Stimulated activated CD8-positive, alpha-beta memory T cell treated with anti-CD3 and anti-CD28 coated beads, Interleukin-15, amount 100 ng/mL, for 24 hours (primary cell): ENCODE measurements around the gene MGAM2.

Source experiments
- DNase-seq: peaks from one replicate; pipeline ENCODE4 v3.0.0-alpha.2; 2020; ENCODE audit warnings: low read depth

MGAM2 gene

DNA sequence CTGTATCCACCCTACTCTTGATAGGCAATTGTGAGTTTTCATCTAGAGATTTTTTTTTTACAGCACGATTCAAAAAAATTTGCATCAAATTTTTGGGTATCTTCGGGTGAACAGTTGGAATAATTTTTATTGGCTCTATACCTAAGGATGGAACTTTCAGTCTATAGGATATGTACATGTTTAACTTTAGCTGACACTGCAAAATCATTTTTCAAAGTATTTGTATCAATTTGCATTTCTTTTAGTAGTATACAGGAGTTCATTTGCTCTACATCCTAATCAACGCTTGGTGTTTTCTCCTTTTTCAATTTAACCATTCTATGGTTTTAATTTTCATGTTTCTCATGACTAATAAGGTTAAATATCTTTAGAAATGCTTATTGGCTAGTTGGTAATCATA, 11.7 kb downstream of the MGAM2 start:
- DNase-seq: no peak

DNA sequence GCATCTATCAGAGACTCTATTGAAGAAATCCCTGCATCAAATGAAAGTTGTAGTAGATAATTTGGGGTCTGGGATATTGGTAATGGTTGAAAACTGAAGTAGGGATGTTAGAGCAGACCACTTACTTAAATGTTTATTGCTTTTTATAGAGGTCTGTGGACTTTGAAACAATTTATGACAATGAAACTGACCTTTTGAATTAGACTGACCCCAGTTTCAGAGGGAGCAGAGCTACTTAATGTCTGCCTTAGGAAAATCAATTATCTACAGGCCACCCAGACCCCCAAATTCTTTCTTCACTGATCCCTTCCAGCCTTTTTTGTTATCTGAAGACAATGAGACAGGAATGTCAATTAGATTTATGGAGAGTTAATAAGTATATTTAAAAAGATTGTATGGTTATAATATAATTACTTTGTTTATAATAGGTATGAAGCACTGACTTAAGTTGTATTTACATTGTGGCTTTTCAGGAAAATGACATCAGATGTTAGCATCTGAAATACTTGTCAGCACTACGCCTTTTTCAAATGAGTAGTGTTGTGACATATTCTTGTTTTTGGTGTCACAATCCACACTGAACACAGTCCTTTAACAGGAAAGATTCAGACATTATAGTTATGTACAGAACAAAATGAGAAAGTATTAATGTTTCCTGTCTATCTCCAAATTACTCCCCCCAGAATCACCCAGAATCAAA, 13.9 kb downstream of the MGAM2 start:
- DNase-seq: no peak

DNA sequence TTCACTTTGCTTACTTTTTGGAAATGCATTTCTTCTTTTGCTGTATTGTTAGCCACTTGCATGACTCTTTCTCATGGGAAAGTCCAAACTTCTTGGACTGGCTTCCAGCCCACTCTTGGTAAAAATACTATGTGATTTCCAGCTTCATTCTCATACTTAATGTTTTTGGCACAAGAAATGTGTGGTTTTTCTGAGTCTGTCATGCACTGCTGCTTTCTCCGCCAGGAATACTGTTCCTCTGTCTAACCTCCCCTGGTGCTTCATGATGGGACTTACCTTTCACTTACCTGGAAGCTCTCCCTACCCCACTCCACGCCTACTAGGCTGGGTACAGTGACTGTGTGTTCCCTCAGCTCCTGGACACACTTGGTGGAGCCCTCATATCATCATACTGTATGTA, 18.7 kb downstream of the MGAM2 start:
- no peak for DNase-seq

DNA sequence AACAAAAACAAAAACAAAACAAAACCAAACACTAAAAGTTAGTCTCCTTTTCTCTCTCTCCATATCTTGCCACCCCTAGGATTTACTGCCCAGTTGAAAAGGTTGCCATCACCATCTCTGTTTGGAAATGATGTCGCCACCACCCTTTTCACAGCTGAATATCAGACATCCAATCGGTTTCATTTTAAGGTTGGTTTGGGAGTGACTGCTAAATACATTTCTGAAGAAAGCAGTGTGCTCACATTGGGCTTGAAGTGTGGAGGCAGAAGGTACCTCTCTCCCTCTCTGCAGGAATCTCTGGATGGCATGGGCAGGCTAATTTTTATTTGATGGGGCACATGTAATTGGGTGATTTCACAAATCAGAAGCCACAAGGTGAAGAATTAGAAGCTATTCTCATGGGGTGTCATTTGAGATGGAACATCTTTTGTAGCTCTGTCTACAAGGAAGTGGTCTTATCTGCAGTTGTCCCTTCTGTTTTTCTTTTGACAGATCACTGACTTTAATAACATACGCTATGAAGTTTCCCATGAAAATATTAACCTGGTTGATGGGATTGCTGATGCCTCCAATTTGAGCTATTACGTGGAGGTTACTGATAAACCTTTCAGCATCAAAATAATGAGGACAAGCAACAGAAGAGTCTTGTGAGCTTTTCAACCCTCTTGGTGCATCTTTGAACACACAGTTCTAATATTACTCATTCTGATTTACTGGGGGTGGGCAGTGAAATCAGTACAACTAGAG, 20.1 kb downstream of the MGAM2 start:
- DNase-seq: no peak

DNA sequence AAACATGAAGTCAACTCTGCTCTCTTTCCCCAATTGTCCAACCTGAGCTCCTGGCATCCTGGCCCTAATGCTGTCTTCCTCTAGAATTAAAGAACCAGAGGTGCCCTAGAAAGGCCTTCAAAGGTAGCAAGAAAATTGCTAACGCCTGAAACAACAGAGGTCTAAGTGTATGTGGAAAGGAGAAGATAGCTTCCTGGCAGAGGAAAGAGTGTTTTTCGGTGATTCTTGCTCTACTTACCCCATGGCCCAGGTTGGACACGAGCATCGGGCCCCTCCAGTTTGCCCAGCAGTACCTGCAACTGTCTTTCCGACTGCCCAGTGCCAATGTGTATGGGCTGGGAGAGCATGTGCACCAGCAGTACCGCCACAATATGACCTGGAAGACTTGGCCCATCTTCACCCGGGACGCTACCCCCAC, 22.2 kb downstream of the MGAM2 start:
- DNase-seq: no peak

GRCh38 chr7:142134909-142135308, 23.4 kb downstream of the MGAM2 start:
- no peak for DNase-seq

- DNase-seq: no peak
Measured at GRCh38 chr7:142138996-142139395, 27.5 kb downstream of the MGAM2 start.

DNA sequence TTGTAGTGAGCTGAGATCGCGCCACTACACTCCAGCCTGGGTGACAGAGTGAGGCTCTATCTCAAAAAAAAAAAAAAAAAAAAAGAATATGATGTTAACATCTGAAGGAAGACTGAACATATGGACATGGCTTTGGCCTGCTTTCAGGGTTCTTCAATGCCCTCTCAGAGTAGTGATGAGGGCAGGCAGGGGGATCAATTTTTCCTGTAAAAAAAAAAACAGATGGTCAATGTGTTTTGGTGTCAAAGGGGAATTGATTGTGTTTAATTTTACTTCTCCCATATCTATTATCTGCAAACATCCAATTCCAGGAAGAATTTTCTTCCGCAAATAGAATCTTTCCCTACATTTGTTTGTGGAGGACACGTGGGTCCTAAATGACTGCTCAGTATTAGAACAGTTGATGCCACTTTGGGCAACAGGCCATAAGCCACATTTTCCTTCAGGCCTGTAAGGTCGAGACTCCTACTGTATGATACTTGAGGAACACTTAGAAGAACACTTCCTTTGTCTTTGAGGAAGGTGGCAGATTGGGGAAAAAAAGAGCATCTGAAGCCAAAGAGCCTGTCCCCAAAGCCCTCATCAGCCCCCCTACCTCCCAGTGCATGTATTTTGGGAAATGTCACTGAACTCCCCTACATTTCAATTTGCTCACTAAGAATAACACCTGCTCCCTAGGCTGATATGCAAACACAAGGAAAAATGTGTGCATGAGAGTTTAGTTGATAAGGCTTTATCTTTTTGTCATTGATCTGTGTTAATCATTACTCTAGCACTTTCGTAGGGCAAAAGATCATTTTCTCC, 28.3 kb downstream of the MGAM2 start:
- no peak for DNase-seq

- DNase-seq: no peak
Measured at GRCh38 chr7:142140401-142140959, 29.0 kb downstream of the MGAM2 start.

GRCh38 chr7:142142702-142143101, 31.2 kb downstream of the MGAM2 start:
- no peak for DNase-seq

GRCh38 chr7:142146124-142146523, 34.6 kb downstream of the MGAM2 start:
- no peak for DNase-seq

DNA sequence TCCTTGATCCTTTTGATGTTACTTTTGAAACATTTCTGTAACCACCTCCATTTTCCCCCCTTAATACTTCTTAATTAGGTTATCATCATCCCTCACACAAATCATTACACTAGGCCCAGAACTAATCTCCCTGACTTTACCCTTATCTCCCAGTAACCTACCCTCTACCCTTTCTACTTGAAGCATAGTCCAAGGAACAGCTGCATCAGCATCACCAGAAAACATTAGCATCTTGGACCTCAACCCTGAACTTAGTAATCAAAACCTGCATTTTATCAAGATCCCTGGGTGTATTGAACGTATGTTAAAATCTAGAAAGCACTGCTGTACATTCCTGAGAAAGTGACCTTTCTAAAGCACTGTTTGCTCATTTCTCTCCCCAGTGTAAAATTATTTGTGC, 38.8 kb downstream of the MGAM2 start:
- no peak for DNase-seq

DNA sequence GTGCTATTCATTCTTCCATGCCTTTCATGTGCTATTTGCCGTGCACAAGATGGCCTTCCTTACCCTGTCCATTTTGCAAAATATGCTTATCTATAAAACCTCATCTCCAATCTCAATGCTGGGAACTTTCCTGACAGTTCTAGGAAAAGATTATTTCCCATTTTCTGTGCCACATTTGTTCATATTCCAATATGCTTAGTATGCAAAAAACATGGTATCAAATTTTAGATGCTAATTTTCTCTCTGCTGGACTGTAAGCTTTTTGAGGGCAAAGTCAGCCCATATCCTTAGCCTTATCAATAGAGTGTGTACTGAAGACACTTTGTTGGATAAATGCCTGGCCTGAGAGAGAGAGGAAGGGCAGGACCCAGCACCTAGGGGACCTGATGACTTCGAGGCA, 39.4 kb downstream of the MGAM2 start:
- DNase-seq: no peak

DNA sequence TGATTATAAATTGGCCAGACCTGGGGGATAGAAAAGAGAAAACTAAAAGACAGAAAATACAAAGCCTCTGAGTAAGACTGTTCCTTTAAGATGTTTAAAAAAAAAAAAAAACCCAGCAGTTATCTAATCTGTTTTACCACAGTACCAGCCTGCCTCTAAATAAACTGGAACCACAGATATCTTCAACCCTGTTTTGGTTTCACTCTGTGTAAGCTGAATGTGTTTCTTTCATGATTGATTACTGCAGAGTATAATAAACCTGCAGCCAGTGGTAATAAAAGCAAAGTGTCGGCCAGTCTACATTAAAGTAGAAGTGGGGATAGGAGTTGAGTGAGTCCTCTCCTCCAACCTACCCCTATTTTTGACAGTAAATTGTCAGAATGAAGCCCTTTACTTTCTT, 40.6 kb downstream of the MGAM2 start:
- DNase-seq: no peak

GRCh38 chr7:142153400-142153799, 41.9 kb downstream of the MGAM2 start:
- DNase-seq: no peak

GRCh38 chr7:142158736-142159496, 47.4 kb downstream of the MGAM2 start:
- no peak for DNase-seq

DNA sequence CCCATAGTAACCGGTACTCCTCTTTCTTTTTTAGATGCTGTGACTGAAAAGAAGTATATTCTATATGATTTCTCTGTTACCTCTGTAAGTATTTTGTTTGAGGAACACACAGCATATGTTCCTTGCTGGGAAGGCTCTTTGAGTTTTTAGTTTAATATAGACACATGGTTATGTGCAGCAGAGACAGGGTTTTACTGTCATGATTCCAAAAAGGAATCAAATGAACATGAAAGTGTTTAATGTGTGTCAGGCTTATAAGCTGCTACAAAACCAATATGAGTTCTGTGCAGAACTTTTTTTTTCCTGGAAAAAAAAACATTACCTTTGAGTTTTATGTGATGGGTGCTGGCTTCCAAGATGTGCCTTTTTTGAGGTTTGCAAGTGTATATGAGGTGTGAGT, 50.4 kb downstream of the MGAM2 start:
- DNase-seq: no peak

DNA sequence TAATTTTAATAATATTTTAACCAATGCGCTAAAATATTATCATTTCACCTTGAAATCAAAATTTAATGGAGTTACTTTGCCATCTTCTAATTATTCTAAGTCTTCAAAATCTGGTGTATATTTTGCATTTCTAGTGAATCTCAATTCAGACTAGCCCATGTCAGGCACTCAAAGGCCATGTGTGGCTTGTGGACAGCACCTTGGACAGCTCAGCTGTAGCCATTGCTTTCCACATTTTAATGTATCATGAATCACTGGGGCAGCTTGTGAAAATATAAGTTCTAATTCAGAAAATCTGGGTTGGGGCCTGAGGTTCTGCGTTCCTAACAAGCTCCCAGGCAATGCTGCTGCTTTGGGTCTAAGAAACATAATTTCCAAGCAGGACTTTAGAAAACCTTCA, 57.2 kb downstream of the MGAM2 start:
- DNase-seq: no peak

DNA sequence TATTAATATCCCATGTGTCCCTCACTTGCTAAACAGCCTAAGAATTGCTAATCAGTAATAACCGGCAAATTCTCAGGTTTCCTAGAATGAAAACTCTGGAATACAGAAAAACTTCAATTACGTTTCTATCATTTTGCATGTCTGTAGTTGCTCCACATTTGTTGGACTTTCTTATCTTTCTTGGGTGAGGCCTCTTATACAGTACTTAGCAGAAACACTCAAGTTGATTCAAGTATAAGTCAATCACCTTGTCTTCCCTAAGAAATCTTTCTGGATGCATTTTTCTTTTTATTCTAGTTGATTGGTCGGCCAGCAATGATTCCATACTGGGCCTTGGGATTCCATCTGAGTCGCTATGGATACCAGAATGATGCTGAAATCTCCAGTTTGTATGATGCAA, 61.4 kb downstream of the MGAM2 start:
- DNase-seq: no peak

DNA sequence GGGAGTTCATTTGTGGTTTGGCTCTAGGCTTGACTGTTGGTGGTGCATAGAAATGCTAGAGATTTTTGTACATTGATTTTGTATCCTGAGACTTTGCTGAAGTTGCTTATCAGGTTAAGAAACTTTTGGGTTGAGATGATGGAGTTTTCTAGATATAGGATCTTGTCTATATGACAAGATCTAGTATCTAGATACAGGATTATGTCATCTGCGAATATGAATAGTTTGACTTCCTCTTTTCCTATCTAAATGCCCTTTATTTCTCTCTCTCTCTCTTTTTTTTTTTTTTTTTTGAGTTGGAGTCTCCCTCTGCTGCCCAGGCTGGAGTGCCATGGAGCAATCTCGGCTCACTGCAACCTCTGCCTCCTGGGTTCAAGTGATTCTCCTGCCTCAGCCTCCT, 62.9 kb downstream of the MGAM2 start:
- DNase-seq: no peak

- no peak for DNase-seq
Measured at GRCh38 chr7:142175594-142175993, 64.1 kb downstream of the MGAM2 start.

DNA sequence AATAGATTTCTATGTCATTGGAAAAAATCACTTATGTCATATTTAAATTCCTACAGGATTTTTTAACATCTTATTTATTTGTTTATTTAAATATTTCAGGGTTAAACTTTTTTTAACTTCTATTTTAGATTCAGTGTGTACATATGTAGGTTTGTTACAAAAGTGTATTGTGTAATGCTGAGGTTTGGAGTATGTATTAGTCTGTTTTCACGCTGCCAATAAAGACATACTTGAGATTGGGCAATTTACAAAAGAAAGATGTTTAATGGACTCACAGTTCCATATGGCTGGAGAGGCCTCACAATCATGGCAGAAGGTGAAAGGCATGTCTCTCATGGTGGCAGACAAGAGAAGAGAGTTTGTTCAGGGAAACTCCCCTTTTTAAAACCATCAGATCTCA, 65.4 kb downstream of the MGAM2 start:
- DNase-seq: no peak
